ENCODE data around the gene PIP5K1C.

Gene PIP5K1C

DNA sequence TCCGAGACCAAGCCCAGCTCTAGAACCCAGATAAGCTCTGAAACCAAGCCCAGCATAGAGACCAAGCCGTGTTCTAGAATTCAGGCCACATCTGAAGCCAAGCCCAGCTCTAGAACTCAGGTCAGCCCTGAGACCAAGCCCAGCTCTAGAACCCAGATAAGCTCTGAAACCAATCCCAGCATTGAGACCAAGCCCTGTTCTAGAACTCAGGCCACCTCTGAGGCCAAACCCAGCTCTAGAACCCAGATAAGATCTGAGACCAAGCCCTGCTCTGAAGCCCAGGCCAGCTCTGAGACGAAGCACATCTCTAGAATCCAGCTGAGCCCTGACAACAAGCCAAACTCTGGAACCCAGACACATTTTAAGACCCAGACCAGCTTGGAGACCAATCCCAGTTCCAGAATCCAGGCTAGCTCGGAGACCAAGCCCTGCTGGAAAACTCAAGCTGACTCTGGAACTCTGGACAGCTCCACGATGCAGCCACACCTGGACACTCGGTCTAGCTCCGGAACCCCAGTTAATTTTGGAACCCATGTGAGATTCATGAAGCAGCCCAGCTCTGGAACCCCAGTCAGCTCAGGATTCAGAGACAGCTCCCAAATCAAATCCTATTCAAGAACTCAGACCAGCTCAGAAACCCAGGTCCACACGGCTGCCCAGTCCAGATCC lies 109.1 kb downstream of the PIP5K1C start:
- H2AFZ ChIP-seq (ENCODE audit: low read depth, low read length): no peak overlapping the region
- H3K27ac ChIP-seq (ENCODE audit: low read length, poor library complexity, severe bottlenecking): no peak overlapping the region
- no peak overlapping the region for H2AK5ac ChIP-seq (ENCODE audit: low read length, severe bottlenecking)
- no peak overlapping the region for H3K23ac ChIP-seq (ENCODE audit: low read length in 2 of 2)
- H3K9me3 ChIP-seq (ENCODE audit: control insufficient read depth, low read length): no peaks in the 10 kb centered on the region
- no peaks in the 10 kb centered on the region for H3K79me1 ChIP-seq (replicated peaks; ENCODE audit: low read length, poor library complexity, severe bottlenecking)
- H3K4me1 ChIP-seq (ENCODE audit: control insufficient read depth, insufficient read depth, low read depth, low read length): no peaks in the 10 kb centered on the region
- H3K36me3 ChIP-seq (ENCODE audit: control insufficient read depth in 1 of 2, insufficient read depth in 2 of 2, low read depth in 1 of 2, low read length in 2 of 2): peaks cover 0 to 9% of the 10 kb centered on the region in 2 experiments
- H3K18ac ChIP-seq (ENCODE audit: low read depth in 1 of 2, low read length in 2 of 2): no peak overlapping the region
- H3K4me2 ChIP-seq (ENCODE audit: low read length, poor library complexity, severe bottlenecking): no peak overlapping the region
- H4K91ac ChIP-seq (ENCODE audit: low read length): no peak overlapping the region
- no peak overlapping the region for H3K9ac ChIP-seq (ENCODE audit: low read length)
- 91% methylated on average over 8 of the region's 8 CpGs for WGBS
- H2BK15ac ChIP-seq (ENCODE audit: low read depth, poor library complexity, severe bottlenecking): no peak overlapping the region
- H2BK5ac ChIP-seq (ENCODE audit: low read depth, low read length, poor library complexity, severe bottlenecking): no peak overlapping the region
- no peak overlapping the region for H4K8ac ChIP-seq (ENCODE audit: low read length)
- H2BK120ac ChIP-seq (ENCODE audit: low read depth, low read length): no peak overlapping the region
- H2BK12ac ChIP-seq (ENCODE audit: low read length in 2 of 2): no peak overlapping the region
- H3K27me3 ChIP-seq (ENCODE audit: control insufficient read depth in 1 of 2, insufficient read depth in 1 of 2, low read length in 2 of 2): peaks cover 0 to 25% of the 10 kb centered on the region in 2 experiments
- DNase-seq: no peak
- no peak overlapping the region for H3K14ac ChIP-seq (ENCODE audit: low read length in 2 of 2)
- no peak overlapping the region for H3K4me3 ChIP-seq (ENCODE audit: insufficient read depth in 1 of 2, low read depth in 1 of 2, low read length in 2 of 2)
- no peak overlapping the region for H3K4ac ChIP-seq (ENCODE audit: low read depth in 1 of 2, low read length in 2 of 2)

DNA sequence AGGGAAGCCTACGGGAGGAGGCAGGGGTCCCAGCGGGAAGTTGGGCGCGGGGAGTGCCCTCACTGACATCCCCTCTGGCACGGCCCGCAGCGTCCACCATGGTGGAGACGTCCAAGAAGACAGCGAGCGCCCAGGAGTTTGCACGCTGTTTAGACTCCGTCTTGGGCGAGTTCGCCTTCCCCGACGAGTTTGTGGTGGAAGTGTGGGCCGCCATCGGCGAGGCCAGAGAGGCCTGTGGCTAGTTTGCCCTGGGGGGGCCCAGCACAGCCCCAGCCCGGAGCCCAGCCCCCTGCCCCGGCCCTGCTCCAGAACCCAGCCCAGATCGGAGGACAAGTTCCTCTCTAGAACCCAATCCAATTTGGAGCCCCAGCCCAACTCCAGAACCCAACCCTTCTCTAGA lies 110.3 kb downstream of the PIP5K1C start:
- H3K9me3 ChIP-seq (ENCODE audit: control insufficient read depth, low read length): no peaks in the 10 kb centered on the region
- DNase-seq: no peak
- no peak overlapping the region for H4K91ac ChIP-seq (ENCODE audit: low read length)
- no peak overlapping the region for H3K18ac ChIP-seq (ENCODE audit: low read depth in 1 of 2, low read length in 2 of 2)
- H2AFZ ChIP-seq (ENCODE audit: low read depth, low read length): no peak overlapping the region
- no peak overlapping the region for H3K4me3 ChIP-seq (ENCODE audit: insufficient read depth in 1 of 2, low read depth in 1 of 2, low read length in 2 of 2)
- H3K4ac ChIP-seq (ENCODE audit: low read depth in 1 of 2, low read length in 2 of 2): no peak overlapping the region
- no peak overlapping the region for H2AK5ac ChIP-seq (ENCODE audit: low read length, severe bottlenecking)
- peaks cover 10% of the 10 kb centered on the region for H3K4me1 ChIP-seq (ENCODE audit: control insufficient read depth, insufficient read depth, low read depth, low read length)
- H2BK120ac ChIP-seq (ENCODE audit: low read depth, low read length): no peak overlapping the region
- peaks cover 0 to 2% of the 10 kb centered on the region in 2 experiments for H3K36me3 ChIP-seq (ENCODE audit: control insufficient read depth in 1 of 2, insufficient read depth in 2 of 2, low read depth in 1 of 2, low read length in 2 of 2)
- H3K79me1 ChIP-seq (replicated peaks; ENCODE audit: low read length, poor library complexity, severe bottlenecking): no peaks in the 10 kb centered on the region
- 96% methylated on average over 22 of the region's 22 CpGs for whole genome bisulfite sequencing
- no peak overlapping the region for H2BK15ac ChIP-seq (ENCODE audit: low read depth, poor library complexity, severe bottlenecking)
- H3K27me3 ChIP-seq (ENCODE audit: control insufficient read depth in 1 of 2, insufficient read depth in 1 of 2, low read length in 2 of 2): peaks cover 5 to 31% of the 10 kb centered on the region in 2 experiments
- no peak overlapping the region for H2BK12ac ChIP-seq (ENCODE audit: low read length in 2 of 2)
- H3K23ac ChIP-seq (ENCODE audit: low read length in 2 of 2): no peak overlapping the region
- no peak overlapping the region for H3K14ac ChIP-seq (ENCODE audit: low read length in 2 of 2)
- no peak overlapping the region for H3K9ac ChIP-seq (ENCODE audit: low read length)
- no peak overlapping the region for H4K8ac ChIP-seq (ENCODE audit: low read length)
- H3K4me2 ChIP-seq (ENCODE audit: low read length, poor library complexity, severe bottlenecking): no peak overlapping the region
- H3K27ac ChIP-seq (ENCODE audit: low read length, poor library complexity, severe bottlenecking): no peak overlapping the region
- no peak overlapping the region for H2BK5ac ChIP-seq (ENCODE audit: low read depth, low read length, poor library complexity, severe bottlenecking)

DNA sequence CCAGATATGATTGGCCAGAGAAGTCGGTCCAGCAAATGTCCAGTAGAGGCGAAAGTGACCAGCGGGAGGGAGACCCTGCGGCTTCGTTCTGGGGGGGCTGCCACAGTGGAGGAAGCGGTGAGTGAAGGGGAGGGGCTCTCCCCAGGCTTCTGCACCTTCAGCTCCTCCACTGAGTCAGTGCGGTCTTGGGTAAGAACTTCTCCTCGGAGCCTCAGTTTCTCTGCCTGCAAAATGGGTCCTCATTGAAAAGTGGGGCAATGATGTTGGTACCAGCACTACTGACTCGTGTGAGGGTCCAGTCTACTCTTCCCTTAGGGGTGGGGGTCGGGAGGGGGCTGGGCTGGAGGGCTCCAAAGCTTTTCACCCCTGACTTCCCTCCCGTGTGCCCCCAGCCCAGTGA lies 110.8 kb downstream of the PIP5K1C start:
- 90% methylated on average over 11 of the region's 11 CpGs for WGBS
- H3K9me3 ChIP-seq (ENCODE audit: control insufficient read depth, low read length): no peaks in the 10 kb centered on the region

DNA sequence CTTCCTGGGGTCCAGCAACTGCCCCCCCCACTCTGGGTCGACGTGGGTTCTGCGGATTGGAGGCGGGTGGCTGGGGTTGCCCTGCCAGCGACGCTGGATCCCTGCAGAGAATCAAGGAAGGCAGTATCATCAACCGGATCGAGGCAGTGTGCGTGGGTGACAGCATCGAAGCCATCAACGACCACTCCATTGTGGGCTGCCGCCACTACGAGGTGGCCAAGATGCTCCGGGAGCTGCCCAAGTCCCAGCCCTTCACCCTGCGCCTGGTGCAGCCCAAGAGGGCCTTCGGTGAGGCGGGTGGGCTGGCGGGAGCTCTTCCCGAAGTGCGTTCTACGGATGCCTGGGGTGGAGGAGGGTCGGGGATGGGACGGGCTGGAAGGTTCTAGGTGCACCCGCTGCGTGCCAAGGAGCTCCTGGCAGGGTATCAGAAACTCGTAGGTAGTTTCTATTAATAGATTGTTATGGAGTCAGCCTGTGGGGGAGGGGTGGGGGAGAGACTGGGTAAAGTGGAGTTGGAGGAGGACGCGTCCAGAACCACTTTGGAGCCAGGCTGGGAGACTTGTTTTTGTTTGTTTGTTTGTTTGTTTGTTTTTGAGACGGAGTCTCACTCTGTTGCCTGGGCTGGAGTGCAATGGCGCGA lies 113.4 kb downstream of the PIP5K1C start:
- no peak overlapping the region for H4K8ac ChIP-seq (ENCODE audit: low read length)
- WGBS: 86% methylated on average over 30 of the region's 31 CpGs

More for the DNA sequence above, 110.8 kb downstream of the PIP5K1C start:
- H3K18ac ChIP-seq (ENCODE audit: low read depth in 1 of 2, low read length in 2 of 2): no peak overlapping the region
- H4K8ac ChIP-seq (ENCODE audit: low read length): no peak overlapping the region
- H2BK12ac ChIP-seq (ENCODE audit: low read length in 2 of 2): no peak overlapping the region
- no peak overlapping the region for H2AK5ac ChIP-seq (ENCODE audit: low read length, severe bottlenecking)
- no peak overlapping the region for H4K91ac ChIP-seq (ENCODE audit: low read length)
- no peak overlapping the region for H3K4me2 ChIP-seq (ENCODE audit: low read length, poor library complexity, severe bottlenecking)
- H3K23ac ChIP-seq (ENCODE audit: low read length in 2 of 2): no peak overlapping the region
- H3K27ac ChIP-seq (ENCODE audit: low read length, poor library complexity, severe bottlenecking): no peak overlapping the region
- H3K27me3 ChIP-seq (ENCODE audit: control insufficient read depth in 1 of 2, insufficient read depth in 1 of 2, low read length in 2 of 2): peaks cover 5 to 31% of the 10 kb centered on the region in 2 experiments
- H2BK5ac ChIP-seq (ENCODE audit: low read depth, low read length, poor library complexity, severe bottlenecking): no peak overlapping the region
- H3K36me3 ChIP-seq (ENCODE audit: control insufficient read depth in 1 of 2, insufficient read depth in 2 of 2, low read depth in 1 of 2, low read length in 2 of 2): peaks cover 0 to 2% of the 10 kb centered on the region in 2 experiments
- H3K4me1 ChIP-seq (ENCODE audit: control insufficient read depth, insufficient read depth, low read depth, low read length): peaks cover 10% of the 10 kb centered on the region
- no peak overlapping the region for H3K4me3 ChIP-seq (ENCODE audit: insufficient read depth in 1 of 2, low read depth in 1 of 2, low read length in 2 of 2)
- H2AFZ ChIP-seq (ENCODE audit: low read depth, low read length): no peak overlapping the region
- no peaks in the 10 kb centered on the region for H3K79me1 ChIP-seq (replicated peaks; ENCODE audit: low read length, poor library complexity, severe bottlenecking)
- no peak overlapping the region for H3K4ac ChIP-seq (ENCODE audit: low read depth in 1 of 2, low read length in 2 of 2)
- no peak overlapping the region for H2BK120ac ChIP-seq (ENCODE audit: low read depth, low read length)
- no peak overlapping the region for H3K14ac ChIP-seq (ENCODE audit: low read length in 2 of 2)
- no peak overlapping the region for H2BK15ac ChIP-seq (ENCODE audit: low read depth, poor library complexity, severe bottlenecking)
- H3K9ac ChIP-seq (ENCODE audit: low read length): no peak overlapping the region
- no peak for DNase-seq

More for the DNA sequence above, 113.4 kb downstream of the PIP5K1C start:
- Histone ChIP-seq H3K27ac (ENCODE audit: low read length, poor library complexity, severe bottlenecking) (no peak overlapping the region), H2BK5ac (ENCODE audit: low read depth, low read length, poor library complexity, severe bottlenecking) (no peak overlapping the region), H3K4me1 (ENCODE audit: control insufficient read depth, insufficient read depth, low read depth, low read length) (peaks cover 10% of the 10 kb centered on the region), H3K14ac (ENCODE audit: low read length in 2 of 2) (no peak overlapping the region), H2BK15ac (ENCODE audit: low read depth, poor library complexity, severe bottlenecking) (no peak overlapping the region), H3K27me3 (ENCODE audit: control insufficient read depth in 1 of 2, insufficient read depth in 1 of 2, low read length in 2 of 2) (peaks cover 5 to 16% of the 10 kb centered on the region in 2 experiments), H3K36me3 (ENCODE audit: control insufficient read depth in 1 of 2, insufficient read depth in 2 of 2, low read depth in 1 of 2, low read length in 2 of 2) (no peaks in the 10 kb centered on the region), H3K18ac (ENCODE audit: low read depth in 1 of 2, low read length in 2 of 2) (no peak overlapping the region), H3K79me1 (replicated peaks; ENCODE audit: low read length, poor library complexity, severe bottlenecking) (no peaks in the 10 kb centered on the region), H2BK120ac (ENCODE audit: low read depth, low read length) (no peak overlapping the region), H3K4me2 (ENCODE audit: low read length, poor library complexity, severe bottlenecking) (no peak overlapping the region), H4K91ac (ENCODE audit: low read length) (no peak overlapping the region), H3K4me3 (ENCODE audit: insufficient read depth in 1 of 2, low read depth in 1 of 2, low read length in 2 of 2) (no peak overlapping the region), H3K9ac (ENCODE audit: low read length) (no peak overlapping the region), H3K9me3 (ENCODE audit: control insufficient read depth, low read length) (no peaks in the 10 kb centered on the region), H2BK12ac (ENCODE audit: low read length in 2 of 2) (no peak overlapping the region), H2AK5ac (ENCODE audit: low read length, severe bottlenecking) (no peak overlapping the region), H3K23ac (ENCODE audit: low read length in 2 of 2) (no peak overlapping the region), H3K4ac (ENCODE audit: low read depth in 1 of 2, low read length in 2 of 2) (no peak overlapping the region), H2AFZ (ENCODE audit: low read depth, low read length) (no peak overlapping the region)
- no peak for DNase-seq

Measured in mesenchymal stem cell (in vitro differentiated cells and primary cell).